Loucy (cell line): ENCODE results near the gene RNF141.

Experiments
- EZH2phosphoT487 ChIP-seq: fragments of 200-600 bp; IDR thresholded peaks from 2 replicates; pipeline ENCODE4 v1.6.1; 2018; ENCODE audit warnings: antibody characterized with exemption, mild to moderate bottlenecking, moderate library complexity, borderline replicate concordance
- TF ChIP-seq, protein P1 (sequence below): fragments of 200-600 bp; sonication (generic); conservative IDR thresholded peaks from 2 replicates; pipeline ENCODE4 v1.5.1; 2014; ENCODE audit warnings: mild to moderate bottlenecking, antibody characterized with exemption, low read length

- TF ChIP-seq EZH2phosphoT487 = no peak
- TF ChIP-seq, protein P1, sequence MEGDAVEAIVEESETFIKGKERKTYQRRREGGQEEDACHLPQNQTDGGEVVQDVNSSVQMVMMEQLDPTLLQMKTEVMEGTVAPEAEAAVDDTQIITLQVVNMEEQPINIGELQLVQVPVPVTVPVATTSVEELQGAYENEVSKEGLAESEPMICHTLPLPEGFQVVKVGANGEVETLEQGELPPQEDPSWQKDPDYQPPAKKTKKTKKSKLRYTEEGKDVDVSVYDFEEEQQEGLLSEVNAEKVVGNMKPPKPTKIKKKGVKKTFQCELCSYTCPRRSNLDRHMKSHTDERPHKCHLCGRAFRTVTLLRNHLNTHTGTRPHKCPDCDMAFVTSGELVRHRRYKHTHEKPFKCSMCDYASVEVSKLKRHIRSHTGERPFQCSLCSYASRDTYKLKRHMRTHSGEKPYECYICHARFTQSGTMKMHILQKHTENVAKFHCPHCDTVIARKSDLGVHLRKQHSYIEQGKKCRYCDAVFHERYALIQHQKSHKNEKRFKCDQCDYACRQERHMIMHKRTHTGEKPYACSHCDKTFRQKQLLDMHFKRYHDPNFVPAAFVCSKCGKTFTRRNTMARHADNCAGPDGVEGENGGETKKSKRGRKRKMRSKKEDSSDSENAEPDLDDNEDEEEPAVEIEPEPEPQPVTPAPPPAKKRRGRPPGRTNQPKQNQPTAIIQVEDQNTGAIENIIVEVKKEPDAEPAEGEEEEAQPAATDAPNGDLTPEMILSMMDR = no peak
Measured at GRCh38 chr11:10566257-10566957, 25.4 kb upstream of the RNF141 start.
